Eye (tissue), 1 donor: ENCODE data around the gene GGT6.
"Not testable (repeated sequence)": the region's sequence is repeated elsewhere in the genome, so short reads cannot be mapped to it uniquely, and the experiment has no call there.

Experiments
- DNase-seq: peaks from one replicate; pipeline ENCODE4 v3.0.0-alpha.2; 2015

GGT6 gene

DNA sequence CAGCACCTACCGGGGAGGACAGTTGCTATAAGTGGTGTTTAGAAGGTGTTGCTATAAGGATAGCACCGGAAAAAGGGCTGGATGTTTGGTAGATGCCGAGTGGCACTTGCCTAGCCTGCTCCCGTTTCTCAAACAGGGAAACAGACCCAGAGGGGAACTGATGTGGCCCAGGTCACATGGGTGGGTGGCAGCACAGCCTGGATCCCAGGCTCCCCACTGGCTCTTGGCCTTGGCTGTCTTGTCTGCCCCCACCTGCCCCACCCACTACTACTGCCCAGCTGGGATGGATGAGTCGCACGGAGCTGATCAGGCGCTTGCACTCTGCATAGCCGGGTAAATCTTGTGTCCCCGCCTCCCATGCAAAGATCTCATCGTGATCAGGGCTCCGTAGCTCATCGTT is 31.2 kb upstream of the GGT6 start:
- no peak for DNase-seq

DNA sequence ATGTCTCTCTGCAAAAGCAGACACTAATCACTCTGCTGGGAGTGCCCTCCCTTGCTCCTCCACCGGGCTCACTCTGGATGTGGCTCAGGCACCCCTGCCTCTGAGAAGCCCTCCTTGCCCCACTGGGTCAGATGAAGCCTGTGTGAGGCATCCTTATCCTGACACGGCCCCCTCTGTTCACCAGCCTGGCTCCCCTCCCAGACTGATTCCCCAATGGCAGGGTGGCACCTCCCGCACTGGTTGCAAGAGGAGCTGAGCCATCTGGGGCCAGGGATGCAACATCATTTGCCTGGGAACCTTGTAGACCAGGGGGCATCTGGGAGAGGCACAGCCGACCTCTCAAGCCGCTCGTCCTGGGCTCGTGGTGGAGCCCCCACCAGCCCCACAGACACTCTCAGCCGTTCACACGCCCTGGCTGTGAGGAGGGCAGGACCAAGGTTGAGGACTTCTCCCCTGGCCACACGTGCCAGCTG is 30.6 kb upstream of the GGT6 start:
- no peak for DNase-seq

DNA sequence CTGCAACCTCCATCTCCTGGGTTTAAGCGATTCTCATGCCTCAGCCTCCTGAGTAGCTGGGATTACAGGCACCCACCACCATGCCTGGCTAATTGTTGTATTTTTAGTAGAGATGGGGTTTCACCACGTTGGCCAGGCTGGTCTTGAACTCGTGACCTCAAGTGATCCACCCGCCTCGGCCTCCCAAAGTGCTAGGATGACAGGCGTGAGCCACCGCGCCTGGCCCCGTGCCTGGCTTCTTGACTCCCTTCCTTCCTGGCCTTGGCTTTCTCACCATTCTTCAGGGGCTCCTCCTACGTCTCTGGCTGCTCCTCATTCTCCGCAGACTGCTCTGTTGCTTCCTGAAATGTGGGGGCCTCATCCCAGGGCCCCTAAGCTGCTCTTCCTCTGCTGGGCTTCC is 29.7 kb upstream of the GGT6 start:
- DNase-seq = not testable (repeated sequence)

DNA sequence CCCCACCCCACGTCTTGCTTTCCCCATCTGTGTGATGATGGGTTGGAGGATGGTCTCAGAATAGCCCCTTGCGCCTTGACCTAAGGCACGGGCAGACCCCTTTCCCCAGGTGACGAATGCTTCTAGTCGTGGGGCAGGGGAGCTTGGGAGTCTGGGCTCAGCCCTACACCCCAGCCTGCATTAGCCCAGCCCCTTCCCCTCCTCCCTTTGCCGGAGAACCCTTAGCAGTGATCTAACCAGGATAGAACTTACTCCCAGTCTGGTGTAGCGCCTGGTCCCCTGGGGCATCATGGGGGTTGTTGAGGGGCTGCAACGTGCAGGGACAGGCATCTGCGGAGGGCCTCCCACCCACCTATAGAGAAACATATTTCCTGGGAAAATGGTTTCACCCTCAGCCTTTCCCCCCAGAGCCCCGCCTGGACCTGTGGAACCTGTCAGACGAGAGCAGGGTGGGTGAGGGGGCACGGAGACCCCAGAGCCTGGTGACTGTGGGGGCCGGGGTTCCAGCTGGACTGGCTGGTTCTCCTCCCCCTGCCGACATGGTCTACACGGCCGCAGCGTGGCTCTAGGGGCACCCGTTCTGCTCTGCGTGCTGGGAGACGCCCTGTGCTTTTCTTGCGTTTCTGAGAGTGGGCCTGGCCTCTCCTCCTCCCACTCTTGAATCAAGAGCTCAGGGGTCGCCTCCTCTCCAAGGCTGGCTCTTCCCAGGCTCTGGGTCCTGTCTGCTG is 28.7 kb upstream of the GGT6 start:
- DNase-seq = no peak

DNA sequence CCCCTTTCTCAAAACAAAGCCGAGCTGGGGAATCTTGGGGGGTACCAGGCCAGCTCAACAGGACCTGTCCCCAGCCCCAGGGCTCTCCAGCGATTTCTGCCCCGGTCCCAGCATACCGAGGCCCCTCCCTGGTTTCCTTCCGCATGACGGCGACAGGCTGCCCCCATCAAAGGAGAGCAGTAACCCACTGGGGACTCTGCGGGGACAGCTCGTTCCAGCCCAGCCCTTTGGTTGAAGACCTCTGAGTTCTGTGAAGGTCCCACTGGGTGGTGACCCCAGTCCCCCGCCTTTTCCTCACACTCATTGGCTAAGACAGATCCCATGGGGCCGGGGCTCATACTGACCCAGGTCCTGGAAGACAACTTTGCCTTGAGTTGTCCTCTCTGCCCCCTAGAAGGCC is 28.0 kb upstream of the GGT6 start:
- no peak for DNase-seq

DNA sequence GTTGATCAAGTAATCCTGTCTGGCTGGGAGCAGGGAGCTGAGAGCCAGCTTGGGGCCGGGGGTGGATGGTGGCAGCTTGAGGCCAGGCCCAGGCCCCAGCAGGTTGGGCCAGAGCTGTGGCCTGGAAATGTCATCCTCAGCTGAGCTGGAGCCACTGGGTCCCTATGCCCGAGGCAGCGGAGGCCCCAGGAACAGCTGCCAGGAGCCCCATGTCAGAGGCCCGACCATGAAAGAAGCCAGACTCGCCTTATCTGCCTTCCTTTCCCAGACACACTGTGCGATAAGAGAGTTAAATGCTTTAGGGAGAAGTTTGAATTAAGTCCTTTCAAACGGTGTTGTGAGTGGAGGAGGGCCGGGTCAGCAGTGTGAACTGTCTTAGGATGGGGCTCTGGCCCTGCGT is 27.4 kb upstream of the GGT6 start:
- DNase-seq = no peak

DNA sequence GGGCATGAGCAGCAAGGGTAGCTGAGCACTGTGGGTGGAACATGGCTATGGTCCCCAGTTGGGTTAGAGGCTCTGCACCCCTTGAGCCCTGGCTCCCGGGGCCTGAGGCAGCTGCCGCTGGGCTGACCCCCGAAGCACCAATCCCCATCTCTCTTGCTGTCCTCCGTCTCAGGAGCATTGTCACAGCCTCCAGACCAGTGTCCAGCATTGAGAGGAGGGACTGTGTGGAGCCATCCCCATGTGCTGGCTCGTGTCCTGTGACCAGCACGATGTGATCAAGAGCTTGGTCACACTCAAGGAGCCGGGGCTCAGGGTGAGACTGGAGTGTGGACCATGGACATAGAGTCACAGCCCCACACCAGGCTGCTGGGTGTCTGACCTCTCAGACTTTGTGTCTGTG is 26.8 kb upstream of the GGT6 start:
- DNase-seq = no peak

DNA sequence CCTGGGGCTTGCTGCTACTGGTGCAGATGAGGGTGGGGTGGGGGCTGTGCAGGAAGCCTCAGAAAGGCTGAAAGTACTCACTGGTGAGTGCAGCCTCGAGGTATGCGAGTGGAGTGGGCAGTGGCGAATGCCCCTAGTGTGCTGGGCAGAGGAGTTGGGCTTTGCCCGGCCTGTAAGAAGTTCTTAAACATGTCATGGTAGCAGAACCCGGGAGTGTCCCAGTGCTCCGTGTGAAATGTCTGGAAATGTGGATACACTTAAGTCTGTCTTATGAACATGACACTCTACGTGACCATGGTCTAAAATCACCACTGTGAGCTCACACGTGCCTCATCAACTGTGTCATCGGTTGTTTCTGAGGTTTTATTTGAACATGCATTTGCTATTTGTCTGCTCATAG is 25.7 kb upstream of the GGT6 start:
- no peak for DNase-seq

DNA sequence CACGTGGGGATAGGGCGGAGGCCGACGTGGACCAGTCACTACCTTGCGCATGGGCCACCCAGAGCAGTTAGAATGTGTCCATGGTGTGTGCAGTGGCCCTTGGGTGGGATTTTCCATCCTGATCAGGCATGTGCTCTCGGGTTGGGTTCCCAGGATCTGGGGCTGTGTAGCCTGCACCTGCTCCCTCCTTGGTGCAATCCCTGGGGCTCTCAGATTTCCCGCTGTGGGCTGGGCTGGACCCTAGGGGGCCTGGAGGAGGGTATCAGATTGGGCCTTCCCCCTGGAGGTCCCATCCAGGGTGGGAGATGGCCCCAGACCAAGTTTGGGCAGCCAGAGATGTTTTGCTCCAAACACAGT is 25.2 kb upstream of the GGT6 start:
- DNase-seq = no peak

DNA sequence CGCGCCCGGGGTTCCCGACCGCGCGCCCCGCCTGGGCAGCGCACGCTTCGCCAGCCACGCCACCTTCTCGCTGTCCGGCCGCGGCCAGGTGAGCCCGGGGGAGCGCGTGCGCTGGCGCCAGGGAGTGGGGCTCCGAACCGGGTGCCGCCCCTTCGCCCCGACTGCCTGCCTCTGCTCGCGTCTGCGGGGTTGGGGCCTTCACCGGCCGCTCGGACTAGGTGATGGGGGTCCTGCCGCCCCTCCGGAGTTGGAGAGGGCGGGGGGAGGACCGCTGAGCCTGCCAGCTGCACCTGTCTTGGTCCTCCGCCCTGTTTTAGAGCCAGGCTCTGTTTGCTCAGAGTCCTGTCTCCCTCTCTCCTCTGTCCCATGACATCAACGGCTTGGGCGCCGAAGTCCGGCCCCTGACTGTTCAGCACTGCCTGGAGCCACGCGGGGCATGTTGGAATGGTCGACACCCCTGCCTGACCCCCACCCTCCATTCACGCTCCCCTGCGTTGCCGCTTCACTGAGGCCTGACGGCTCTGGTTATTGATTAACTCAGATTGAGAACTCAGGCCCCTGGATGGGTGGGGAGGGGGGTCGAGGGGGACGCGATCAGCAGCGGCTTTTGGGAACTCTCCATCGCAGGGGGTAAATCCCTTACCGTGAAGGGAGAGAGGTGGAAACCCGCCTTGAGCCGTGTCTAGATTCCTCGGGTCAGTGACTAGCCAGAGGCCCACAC is 24.7 kb upstream of the GGT6 start:
- DNase-seq = peak; percentile 60

DNA sequence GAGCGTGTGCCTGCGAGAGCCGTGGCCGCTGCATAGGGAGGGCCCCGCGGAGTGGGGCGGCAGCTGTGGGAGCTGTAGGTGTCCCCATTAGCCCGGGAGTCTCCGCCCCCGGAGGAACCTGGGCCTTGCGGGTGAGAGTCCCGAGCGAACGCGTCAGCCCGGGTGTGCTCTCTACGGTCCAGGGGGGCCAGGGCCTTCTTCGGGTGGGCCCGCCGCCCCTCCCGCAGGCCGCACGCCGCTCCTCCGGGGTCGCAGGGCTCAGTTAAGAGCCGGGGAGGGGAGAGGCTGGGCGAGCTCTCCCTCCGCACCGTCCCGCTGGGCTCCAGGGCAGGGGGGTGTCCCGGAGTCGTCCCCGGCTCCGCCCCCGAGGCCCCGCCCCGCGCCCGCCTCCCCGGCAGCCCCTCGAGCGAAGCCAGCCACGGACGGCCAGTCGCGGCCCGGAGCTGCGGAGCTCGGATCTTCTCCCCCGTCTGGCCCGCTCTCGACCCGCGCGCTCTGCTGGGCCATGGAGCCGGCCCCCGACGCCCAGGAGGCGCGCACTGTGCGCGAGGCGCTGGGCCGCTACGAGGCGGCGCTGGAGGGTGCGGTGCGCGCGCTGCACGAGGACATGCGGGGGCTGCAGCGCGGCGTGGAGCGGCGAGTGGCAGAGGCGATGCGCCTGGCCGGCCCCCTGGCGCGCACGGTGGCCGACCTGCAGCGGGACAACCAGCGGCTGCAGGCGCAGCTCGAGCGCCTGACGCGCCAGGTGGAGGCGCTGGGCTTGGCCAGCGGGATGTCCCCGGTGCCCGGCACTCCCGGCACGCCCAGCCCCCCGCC is 23.9 kb upstream of the GGT6 start, which contains the start of gene SMTNL2:
TSS of gene SMTNL2 (plus strand) at position 429 of the 816 bp plus-strand sequence. CDS start at position 506, 77 bp downstream.
- peak; percentile 81 for DNase-seq

DNA sequence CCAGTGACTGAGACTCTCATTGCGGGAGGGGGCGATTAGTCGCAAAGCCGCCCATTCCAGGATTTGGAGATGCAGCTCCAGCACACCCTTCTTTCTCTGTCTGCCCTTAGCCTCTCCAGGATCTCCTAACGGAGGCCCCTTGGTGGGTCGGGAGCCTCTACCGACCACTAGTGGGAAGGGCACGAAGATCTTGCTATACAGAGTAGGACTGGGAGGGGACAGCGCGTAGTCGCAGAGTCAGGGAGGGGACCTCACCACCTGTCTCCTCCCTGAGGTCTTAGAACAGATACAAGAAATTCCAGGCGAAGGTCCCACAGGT is 23.4 kb upstream of the GGT6 start:
- DNase-seq = peak; percentile 88

DNA sequence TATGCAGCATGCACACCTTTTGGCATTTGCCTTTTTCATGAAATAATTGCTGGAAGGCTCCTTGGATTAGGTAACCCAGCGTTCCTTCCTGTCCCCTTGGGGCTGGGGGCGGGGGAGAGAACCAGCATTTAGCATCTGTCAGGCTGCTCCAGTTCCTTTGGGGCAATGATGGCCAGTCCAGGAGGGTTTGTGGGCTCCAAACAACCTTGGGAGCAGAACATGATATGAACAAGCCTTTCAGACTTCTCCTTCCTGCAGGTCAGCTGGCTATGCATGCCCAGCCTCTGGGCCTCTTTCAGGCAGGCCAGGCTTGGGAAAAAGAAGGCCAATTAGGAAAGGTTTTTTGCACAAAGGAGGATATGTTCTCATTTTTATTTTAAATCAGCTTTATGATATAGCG is 22.8 kb upstream of the GGT6 start:
- DNase-seq = no peak

DNA sequence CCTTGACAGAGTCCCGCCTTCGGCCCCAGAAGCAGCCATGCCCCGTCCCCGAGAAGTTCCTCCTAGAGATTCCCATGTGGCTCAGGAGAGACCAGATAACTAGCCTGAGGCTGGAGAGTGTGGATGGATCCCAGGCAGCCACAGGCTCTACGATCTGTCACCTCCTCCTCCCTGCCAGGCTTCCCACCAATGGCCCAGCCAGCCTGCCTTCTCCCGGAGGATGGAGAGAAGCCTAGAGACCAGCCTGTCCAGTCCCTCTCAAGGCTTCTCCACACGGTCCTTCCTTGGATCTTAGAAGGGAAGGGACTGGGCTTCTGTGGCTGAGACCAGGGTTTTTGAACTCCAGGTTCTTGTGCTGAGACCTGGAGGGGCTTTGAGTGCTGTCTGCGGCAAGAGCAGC is 22.3 kb upstream of the GGT6 start:
- no peak for DNase-seq

DNA sequence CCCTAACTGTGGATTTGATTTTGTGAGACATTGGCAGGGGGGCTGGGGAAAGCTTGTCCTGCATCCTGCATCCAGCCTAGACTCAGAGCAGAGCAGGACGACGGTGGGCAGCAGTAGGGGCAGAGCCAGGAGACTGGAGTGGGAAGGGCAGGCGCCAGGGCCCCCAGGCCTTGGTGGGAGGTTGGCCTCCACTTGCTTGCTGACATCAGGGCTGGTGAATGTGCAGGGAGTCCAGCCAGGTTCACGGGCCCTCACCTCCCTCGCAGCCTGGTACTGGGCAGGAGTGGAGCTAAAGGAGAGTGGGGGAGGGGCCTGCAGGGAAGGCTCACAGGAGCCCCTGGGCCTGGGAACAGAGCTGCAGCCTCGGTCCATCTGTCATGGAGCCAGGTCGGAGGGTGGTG is 21.7 kb upstream of the GGT6 start:
- DNase-seq = no peak

DNA sequence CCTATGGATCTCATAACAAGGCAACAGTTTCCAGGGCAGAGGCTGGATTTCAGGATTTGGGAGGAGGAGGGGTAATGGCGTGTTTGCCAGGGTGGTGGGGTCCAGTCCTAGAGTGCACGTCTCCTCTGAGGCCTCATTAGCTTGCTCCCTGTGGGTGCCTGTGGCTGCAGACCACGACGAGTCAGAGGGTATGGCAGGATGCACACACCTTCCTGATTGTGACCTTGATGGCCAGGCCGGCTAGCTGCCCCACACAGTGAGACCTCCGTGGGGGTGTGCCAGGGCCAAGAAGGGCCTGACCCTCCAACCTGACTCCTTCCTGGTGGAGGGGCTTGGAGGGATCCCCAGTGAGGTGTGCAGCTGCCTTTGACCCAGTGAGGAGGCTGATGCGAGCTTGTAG is 19.9 kb upstream of the GGT6 start:
- no peak for DNase-seq

DNA sequence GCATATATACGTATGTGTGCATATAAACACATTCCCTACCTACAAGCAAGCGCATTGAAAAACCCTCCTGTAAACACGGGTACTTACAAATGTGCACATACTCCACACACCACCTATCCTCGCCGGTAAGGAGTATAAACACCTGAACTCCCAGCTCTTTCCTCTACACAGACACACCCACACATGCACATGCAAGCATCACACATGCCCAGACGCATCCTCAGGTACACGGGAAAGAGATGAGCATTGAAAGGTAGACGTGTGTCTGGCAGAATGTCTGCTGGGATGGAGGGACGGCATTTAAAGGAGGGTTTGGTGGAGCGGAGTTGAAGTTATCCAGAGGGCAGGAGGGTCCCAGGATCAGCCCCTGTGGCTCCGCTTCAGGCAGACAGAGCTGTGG is 19.3 kb upstream of the GGT6 start:
- DNase-seq = no peak

DNA sequence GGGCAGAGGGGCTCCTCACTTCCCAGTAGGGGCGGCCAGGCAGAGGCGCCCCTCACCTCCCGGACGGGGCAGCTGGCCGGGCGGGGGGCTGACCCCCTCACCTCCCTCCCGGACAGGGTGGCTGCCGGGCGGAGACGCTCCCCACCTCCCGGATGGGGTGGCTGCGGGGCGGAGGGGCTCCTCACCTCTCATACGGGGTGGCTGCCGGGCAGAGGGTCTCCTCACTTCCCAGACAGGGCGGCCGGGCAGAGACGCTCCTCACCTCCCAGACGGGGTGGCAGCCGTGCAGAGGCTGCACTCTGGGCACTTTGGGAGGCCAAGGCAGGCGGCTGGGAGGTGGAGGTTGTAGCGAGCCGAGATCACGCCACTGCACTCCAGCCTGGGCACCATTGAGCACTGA is 18.0 kb upstream of the GGT6 start:
- not testable (repeated sequence) for DNase-seq

DNA sequence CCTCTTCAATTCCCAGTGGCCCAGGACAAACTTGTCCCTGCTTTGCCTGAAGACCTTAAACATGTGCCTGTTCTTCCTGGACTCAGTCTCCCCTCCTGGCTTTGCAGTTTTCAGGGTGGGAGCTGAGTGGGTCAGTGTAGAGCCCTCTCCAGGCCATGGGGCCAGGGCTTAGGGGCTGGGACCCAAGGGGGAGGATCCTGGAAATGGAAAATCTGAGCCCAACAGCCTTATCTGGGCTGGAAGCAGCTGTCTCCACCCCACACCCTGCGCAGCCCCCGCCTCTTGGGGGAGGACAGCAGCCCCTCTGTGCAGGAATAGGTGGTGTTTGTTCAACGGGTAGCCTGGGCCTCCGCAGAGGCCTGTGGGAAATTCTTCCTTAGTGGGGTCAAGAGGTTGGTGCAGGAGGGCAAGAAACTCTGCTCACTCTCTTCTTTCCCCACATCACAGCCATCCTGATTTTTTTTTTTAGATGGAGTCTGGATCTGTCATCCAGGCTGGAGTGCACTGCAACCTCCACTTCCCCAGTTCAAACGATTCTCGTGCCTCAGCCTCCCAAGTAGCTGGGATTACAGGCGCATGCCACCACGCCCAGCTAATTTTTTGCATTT is 17.1 kb upstream of the GGT6 start:
- DNase-seq = no peak

DNA sequence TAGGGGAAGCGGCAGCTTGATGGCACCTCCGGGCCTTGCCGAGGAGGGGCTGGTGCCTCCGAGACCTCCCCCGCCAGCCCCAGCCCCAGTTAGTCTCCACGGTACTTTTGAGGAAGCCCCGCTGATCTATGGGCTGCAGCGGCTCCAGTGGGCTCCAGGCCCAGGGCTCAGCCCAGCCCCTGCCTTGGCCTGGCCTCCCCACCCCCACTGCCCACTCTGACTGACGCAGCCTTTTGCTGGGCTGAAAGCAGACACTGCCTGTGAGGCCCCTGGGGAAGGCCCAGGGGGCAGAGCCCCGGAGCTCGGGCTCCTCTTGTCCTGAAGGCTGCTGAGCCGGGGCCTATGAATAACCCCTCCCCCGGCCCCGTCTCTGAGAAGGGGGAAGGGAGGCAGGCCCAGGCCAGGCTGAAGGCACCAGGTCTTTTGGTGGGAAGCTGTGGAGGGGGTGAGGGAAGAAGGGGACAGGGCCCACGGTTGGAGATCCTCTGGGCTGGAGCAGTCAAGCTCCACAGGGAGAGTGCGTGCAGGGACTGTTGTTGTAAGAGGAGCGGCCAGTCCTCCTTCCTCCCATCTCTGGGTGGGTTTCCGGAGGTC is 16.4 kb upstream of the GGT6 start:
- peak; percentile 90 for DNase-seq

DNA sequence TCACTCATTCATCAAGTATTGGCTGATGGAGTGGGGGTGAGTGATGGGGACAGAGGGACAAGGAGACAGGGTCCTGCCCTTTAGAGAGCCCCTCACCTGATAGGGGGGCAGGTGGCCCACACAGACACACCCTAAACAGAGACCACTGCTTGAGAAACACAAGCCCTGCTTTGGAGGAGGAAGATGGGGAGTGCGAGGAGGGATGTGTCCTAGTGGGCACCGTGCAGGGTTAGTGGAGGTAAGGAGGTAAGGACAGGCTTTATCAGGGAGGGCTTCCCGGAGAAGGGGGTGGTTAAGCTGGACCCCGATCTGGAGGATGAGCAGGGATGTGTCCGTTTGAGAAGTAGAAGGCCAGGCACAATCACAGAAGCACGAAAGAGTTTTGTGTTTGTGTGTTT is 15.8 kb upstream of the GGT6 start:
- DNase-seq = no peak

DNA sequence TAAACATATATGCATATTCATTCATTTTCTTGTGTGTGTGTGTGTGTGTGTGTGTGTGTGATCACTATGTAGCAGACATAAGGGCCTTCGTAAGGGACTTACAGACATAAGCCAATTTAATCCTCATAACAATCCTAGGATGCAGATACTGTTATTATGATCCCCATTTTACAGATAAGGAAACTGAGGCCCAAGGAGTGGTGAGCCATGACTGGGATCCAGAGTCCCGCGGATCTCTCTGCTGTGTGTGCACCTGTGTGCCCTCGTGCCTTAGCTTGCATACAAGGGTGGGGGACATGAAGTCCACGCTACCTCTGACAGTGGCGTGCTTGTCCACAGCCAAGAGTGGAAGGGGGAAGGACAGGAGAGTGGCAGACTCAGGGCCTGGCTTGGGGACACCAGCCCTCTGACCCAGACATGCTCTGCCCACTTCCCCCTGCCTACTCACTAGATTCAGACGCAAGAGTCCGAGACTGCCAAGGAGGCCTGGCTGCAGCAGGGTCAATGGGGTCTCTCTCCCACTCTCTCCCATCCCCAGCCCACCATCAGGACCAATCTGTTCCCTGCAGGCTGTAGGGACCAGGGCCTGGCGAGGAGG is 14.2 kb upstream of the GGT6 start:
- no peak for DNase-seq

DNA sequence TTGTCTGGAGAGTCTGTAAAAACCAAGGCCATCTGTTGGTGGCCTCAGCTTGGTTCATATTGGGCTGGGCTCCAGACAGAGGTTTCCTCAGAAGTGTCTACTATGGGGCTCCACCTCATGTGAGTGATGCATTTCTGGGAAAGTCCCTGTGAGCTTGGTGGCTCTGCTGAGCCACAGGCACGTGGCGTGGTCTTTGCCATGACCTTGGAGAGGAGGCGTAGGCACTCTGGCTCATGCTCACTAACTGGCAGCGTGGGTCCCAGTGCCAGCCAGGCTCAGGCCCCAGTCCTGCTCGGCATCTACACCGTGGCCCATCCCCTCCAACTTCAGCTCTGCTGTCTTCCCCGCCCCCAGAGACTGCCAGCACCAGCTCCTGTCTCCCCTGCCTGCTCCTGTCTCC is 13.3 kb upstream of the GGT6 start:
- no peak for DNase-seq
